GM18870 (cell line): ENCODE measurements around the gene LIPJ.

Experiments
- ATAC-seq: cut with Tn5 transposase; IDR thresholded peaks from one replicate; pipeline ENCODE4 v1.9.1; 2021; ENCODE audit warnings: moderate library complexity; ENCODE audit not compliant: unreplicated experiment

The LIPJ gene, protein sequence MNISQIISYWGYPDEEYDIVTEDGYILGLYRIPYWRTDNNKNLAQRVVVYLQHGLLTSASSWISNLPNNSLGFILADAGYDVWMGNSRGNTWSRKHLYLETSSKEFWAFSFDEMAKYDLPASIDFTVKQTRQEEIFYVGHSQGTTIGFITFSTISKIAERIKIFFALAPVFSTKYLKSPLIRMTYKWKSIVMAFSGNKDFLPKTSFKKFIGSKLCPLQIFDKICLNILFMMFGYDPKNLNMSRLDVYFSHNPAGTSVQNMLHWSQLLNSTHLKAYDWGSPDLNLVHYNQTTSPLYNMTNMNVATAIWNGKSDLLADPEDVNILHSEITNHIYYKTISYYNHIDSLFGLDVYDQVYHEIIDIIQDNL

DNA sequence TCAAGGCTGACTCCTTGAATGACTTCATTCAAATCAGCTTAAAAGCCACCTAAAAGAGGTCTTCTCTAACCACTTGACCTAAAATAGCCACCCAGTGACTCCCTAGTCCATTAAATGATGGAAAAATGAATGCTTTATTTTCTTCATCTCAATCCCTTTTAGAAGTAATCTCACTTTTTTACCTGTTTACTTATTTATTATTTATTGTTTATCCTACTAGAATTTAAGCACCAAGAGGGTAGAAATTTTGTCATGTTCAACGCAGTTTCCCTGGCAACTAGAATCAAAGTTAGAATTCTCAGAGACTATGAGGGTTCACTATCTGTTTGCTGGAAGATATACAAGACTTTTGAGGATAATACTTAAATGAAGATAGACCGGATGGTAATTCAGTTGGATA lies at the start of gene LIPJ:
Gene LIPJ, plus strand, starts transcription at position 301 of the 400 bp plus-strand sequence. CDS start 3,926 bp downstream, outside the sequence.
- ATAC-seq: no peak

- ATAC-seq: no peak
Measured at GRCh38 chr10:88537322-88537721, 49.2 kb upstream of the LIPJ start.

DNA sequence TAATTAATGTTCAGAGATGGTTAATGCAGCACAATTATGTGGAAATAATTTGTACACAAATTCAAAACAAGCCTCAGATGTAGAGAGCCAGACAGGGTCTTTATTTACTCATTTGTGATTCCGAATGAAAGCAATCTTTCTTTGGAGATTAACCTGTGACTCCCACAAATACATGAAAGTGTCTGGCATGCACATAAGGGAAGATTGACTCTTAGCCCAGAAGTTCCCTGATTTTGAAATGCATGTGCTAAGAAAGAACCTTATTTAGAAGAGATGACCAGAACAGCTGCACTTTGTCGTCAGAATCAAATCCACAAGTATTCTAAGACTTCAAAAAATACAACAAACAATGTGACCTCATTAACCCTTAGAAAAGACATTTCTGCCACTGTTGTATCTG lies 48.5 kb upstream of the LIPJ start:
- ATAC-seq: no peak

DNA sequence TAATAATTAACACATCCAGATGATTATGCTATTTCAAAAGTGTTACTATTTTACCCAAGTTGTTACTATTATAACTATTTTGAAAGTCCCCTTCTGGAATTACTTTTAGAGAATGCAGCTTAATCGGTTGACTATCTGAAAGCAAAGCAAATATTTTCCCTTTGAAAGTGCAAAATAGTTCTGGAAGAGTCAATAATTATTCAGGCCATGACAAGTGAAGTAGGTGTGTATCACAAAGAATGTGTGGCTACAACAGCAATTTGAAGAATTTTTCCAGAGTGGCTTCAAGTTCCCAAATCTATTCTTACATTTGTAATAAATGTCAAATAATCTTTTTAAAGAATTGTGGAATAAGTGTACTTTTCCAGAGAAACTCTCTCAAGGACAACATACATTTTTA lies 46.2 kb upstream of the LIPJ start:
- ATAC-seq: no peak

DNA sequence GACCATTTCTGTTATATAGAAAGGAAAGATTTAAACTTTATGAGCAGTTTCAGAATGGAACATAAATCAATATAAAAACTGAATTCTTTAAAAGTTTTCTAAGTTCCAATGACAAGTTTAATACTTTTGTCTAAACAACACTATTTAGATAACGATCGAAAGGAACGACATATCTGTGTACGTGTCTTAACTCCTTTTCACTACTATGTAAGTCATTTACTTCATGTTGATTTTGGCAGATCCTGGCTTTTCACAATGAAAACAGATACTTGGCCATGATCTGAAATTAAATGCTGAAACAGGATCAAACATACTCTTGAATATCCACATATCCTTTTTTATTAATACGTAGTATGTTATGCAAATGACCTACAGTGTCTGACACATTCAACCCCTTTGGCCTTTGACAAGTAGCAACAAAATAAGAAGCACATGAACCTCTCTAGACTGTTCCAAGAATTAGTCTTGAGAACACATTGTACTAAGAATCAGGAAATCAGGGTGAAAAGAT lies 45.4 kb upstream of the LIPJ start:
- ATAC-seq: no peak

GRCh38 chr10:88542522-88542921 lies 44.0 kb upstream of the LIPJ start:
- no peak for ATAC-seq

GRCh38 chr10:88544140-88544870 lies 42.3 kb upstream of the LIPJ start:
- no peak for ATAC-seq

GRCh38 chr10:88545359-88545758 lies 41.2 kb upstream of the LIPJ start:
- ATAC-seq: no peak

DNA sequence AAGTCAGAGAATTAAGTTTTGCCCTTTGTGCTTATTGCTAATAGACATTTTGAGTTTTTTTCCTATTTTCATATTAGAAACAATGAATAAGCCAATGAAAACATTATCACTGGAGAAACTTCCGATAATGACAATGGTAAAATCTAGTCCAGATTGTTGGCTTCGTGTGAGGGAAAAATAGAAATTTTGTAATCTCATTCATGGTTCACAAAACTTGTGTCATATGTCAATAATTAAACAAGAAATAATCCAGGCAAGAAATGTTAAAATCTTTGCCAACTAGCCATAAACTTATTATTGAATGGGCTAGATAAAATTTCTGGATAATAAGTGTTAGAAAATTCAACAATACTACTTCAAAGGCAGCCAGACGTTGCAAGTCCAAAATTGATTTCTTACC lies 40.1 kb upstream of the LIPJ start:
- ATAC-seq: no peak

GRCh38 chr10:88551246-88551645 lies 35.3 kb upstream of the LIPJ start:
- no peak for ATAC-seq

GRCh38 chr10:88553116-88553752 lies 33.3 kb upstream of the LIPJ start:
- ATAC-seq: peak; percentile 68

- ATAC-seq: no peak
Measured at GRCh38 chr10:88555190-88555908, 31.2 kb upstream of the LIPJ start.

GRCh38 chr10:88557256-88557655 lies 29.3 kb upstream of the LIPJ start:
- ATAC-seq: no peak

- no peak for ATAC-seq
Measured at GRCh38 chr10:88557658-88558057, 28.9 kb upstream of the LIPJ start.

DNA sequence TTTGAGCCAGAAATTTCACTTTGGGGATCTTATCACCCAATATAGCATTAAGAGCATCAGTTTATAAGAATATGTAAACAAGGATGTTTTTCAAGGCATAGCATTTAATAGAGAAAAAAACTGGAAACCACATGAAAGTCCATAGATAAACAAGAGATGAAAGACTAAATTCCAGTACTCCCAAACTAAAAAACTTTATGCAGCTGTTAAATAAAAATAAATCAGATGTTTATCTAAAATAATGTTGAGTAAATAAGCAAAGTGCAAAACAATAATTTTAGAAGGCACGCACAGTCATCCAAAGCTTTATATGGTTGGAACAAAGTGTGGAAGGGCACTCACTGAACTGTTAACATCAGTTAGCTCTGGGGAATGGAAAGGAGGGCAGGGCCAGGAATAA lies 24.4 kb upstream of the LIPJ start:
- no peak for ATAC-seq

- no peak for ATAC-seq
Measured at GRCh38 chr10:88565072-88565471, 21.5 kb upstream of the LIPJ start.

DNA sequence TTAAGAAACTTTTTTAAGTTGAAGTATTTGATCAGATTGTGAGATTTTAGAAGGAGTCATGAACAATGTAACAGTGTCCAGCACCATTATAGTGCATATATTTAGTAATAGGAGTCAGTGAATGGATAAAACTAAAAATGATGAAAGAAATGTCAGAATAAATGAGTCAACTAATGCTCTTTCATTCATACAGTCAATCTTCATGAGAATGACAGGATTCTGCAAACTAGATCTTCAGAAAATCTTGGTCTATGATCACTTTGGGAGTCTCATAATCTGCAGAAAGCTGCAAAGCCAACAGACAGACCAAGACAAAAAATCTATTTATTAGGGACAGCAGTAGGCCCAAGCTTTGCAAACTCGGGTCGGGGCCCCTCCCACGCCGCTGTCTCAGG lies 4.2 kb upstream of the LIPJ start:
- no peak for ATAC-seq

GRCh38 chr10:88582806-88583583 lies 3.6 kb upstream of the LIPJ start, which contains the start of gene RNLS:
Gene RNLS, minus strand, starts transcription at chr10:88583318.
- peak; percentile 53 for ATAC-seq

GRCh38 chr10:88583584-88583957 lies 3.0 kb upstream of the LIPJ start:
- no peak for ATAC-seq

DNA sequence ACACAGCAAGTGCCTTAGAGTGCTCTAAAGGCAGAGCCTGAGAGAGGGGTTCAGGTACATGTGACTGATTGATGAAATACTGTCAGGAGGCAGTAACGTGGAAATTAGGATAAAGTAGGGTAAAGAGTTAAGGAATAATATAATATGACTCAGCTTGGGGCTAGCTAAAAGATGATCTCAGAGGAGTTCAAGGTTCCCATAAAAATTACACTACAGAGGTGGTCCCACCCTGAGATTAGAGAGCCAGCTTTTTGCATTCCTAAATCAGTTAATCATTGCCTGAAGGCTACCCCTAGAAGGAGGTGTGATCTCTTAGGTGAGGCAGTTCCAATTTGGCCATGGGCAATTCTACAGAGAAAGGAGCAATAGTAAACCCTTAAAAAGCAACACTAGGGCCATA lies 5.8 kb downstream of the LIPJ start:
- ATAC-seq: no peak
